ENCODE data around the gene SPINK7.

- no peak for TF ChIP-seq CTCF (IDR thresholded peaks at IDR 0.05)
- TF ChIP-seq POLR2A (IDR thresholded peaks at IDR 0.05): no peak
These were observed 30.8 kb downstream of the SPINK7 start for GRCh38 chr5:148343046-148343407.
